ENCODE data around the gene PALM2AKAP2. TPM values are rescaled to one million over a fixed set of nuclear protein-coding genes. Genes with fewer than 3 reads are reported as not detected.

Gene PALM2AKAP2
- total RNA-seq, 2 experiments from 2014 or later: not detected

DNA sequence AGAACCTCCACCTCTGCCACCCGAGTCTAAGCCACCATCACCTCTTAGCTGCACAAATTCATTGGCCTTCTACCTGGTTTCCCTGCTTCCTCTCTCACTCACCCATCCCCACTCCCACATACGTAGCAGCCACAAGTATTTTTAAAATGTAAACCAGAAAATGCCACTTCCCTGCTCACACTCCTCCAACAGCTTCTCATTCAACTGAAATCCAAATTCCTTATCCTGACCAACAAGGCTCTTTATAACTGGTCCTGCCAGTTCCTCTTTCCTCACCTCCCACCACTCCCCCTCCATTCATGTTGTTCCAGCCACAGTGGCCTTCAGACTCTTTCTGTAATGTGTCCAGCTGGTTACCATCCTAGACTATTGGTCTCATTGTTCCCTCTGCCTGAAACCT is 25.0 kb upstream of the PALM2AKAP2 start:
- no peaks in the 10 kb centered on the region for H3K27me3 Mint-ChIP-seq (ENCODE audit: low read depth)
- H3K27ac Mint-ChIP-seq: no peak overlapping the region
- ATAC-seq: no peak
- no peak overlapping the region for H3K4me3 Mint-ChIP-seq
- no peak for DNase-seq
- ChIA-PET POLR2A (no interaction called here), CTCF (interaction anchor here (1.4 kb wide), 1 partner anchor 23 kb away, joined by 3 read pairs; no protein-coding TSS in a partner anchor)
- no peaks in the 10 kb centered on the region for H3K36me3 Mint-ChIP-seq (ENCODE audit: low read depth)
- no peaks in the 10 kb centered on the region for H3K9me3 Mint-ChIP-seq (ENCODE audit: insufficient read depth)
- H3K4me1 Mint-ChIP-seq (ENCODE audit: low read depth): no peaks in the 10 kb centered on the region

DNA sequence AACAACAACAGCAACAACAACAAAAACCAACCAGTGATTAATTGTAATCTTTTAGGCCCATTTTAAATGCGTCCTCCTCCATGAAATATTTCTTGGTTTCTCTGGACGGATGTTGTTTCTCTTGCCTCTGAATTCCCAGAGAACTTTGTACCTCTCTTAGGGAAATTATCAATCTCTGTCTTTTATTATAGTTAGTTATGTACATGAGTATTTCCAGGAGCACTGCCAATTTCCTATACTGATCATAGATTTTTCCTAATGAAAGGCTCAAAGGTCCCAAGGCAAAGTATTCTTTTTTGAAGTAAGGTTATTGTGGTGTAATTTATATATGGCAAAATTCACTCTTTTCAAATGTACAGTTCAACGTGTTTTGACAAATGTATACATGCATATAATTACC is 20.4 kb upstream of the PALM2AKAP2 start:
- ATAC-seq (no peak), DNase-seq (no peak)
- no peaks in the 10 kb centered on the region for H3K36me3 Mint-ChIP-seq (ENCODE audit: low read depth)
- H3K27ac Mint-ChIP-seq: no peak overlapping the region
- H3K9me3 Mint-ChIP-seq (ENCODE audit: insufficient read depth): no peaks in the 10 kb centered on the region
- H3K27me3 Mint-ChIP-seq (ENCODE audit: low read depth): no peaks in the 10 kb centered on the region
- no peak overlapping the region for H3K4me3 Mint-ChIP-seq
- CTCF ChIA-PET: no interaction called here
- no peaks in the 10 kb centered on the region for H3K4me1 Mint-ChIP-seq (ENCODE audit: low read depth)
- POLR2A ChIA-PET: no interaction called here

DNA sequence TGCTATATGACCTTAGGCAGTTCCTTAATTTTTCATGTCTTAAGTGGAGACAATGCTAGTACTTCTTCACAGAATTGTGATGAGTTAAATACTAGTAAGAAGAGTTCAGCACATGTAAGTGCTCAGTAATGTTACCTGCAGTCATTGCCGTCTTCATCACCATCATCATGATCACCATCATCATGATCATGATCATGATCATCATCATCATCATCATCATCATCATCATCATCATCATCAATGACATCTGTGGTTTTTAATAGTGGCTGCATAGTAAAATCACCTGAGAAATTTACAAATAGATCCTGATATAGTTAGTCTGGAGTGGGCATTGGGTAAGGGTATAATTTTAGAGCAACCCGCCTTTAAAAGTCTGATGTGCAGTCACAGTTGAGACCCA is 14.7 kb upstream of the PALM2AKAP2 start:
- Mint-ChIP-seq H3K4me1 (ENCODE audit: low read depth) (no peaks in the 10 kb centered on the region), H3K36me3 (ENCODE audit: low read depth) (no peaks in the 10 kb centered on the region), H3K27ac (no peak overlapping the region), H3K27me3 (ENCODE audit: low read depth) (no peaks in the 10 kb centered on the region), H3K4me3 (no peak overlapping the region), H3K9me3 (ENCODE audit: insufficient read depth) (no peaks in the 10 kb centered on the region)
- DNase-seq: no peak
- ChIA-PET POLR2A (no interaction called here), CTCF (no interaction called here)
- no peak for ATAC-seq

DNA sequence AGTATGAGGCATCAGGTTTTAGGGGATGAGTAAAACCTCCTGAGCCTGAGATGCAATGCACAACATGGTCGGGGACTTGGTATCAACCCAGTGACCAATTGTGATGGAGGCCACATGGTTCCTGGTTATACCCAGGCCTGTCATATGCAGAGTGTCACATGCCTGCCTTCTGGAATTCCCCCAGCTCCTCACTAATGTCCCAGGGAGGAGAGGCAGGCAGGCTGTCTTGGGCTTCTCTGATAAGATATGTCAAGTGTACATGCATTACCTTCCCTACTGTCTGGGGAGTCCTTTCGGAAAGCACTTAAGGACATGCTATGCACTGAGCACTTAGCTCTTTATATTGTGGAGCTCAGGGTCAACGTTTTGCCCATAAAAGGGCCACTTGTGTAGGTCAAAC is 14.2 kb upstream of the PALM2AKAP2 start:
- Mint-ChIP-seq H3K27ac (no peak overlapping the region), H3K4me3 (no peak overlapping the region), H3K27me3 (ENCODE audit: low read depth) (no peaks in the 10 kb centered on the region), H3K36me3 (ENCODE audit: low read depth) (no peaks in the 10 kb centered on the region), H3K9me3 (ENCODE audit: insufficient read depth) (no peaks in the 10 kb centered on the region), H3K4me1 (ENCODE audit: low read depth) (no peaks in the 10 kb centered on the region)
- DNase-seq (no peak), ATAC-seq (no peak)
- POLR2A ChIA-PET: no interaction called here
- CTCF ChIA-PET: no interaction called here

DNA sequence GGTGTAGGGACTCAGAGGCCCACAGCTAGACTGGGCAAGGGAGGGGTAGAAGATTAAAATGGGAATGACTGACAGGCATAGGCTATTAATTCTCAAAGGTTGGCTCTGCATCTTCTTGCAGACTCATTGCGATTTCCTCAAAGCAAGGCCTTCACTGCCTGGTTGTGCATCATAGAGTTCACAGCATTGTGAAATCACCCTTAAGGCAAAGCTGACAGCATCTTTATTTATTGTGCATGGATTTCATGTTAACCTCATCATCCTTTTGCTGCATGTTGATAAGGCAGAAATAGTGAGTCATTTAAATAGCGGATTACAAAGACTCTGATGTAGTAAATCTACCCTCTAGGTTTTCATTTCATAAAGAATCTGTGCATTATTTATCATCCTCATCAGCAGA is 13.6 kb upstream of the PALM2AKAP2 start:
- no peaks in the 10 kb centered on the region for H3K4me1 Mint-ChIP-seq (ENCODE audit: low read depth)
- no peak overlapping the region for H3K27ac Mint-ChIP-seq
- H3K4me3 Mint-ChIP-seq: no peak overlapping the region

DNA sequence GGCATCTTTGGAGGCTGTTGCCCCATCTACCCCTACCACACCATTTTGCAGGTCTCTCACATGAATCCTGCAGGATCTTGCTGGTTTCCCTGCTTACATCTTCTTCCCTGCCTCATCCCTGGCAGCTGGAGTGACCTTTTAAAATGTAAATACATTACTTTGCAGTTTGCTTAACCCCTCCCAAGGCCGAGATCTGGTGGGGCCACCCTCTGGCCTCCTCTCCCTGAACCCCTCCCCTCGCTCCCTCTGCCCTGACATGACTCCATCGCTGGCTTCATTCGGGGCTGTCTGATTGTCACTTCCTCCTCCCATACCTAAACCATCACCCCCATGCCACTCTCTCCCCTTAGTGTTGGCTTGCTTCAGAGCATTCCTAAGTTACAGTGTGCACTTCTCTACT is 12.6 kb upstream of the PALM2AKAP2 start:
- H3K4me1 Mint-ChIP-seq (ENCODE audit: low read depth): no peaks in the 10 kb centered on the region
- ChIA-PET CTCF (no interaction called here), POLR2A (no interaction called here)
- H3K27me3 Mint-ChIP-seq (ENCODE audit: low read depth): no peaks in the 10 kb centered on the region
- H3K27ac Mint-ChIP-seq: no peak overlapping the region
- DNase-seq: no peak
- ATAC-seq: no peak
- H3K36me3 Mint-ChIP-seq (ENCODE audit: low read depth): no peaks in the 10 kb centered on the region
- H3K9me3 Mint-ChIP-seq (ENCODE audit: insufficient read depth): no peaks in the 10 kb centered on the region
- H3K4me3 Mint-ChIP-seq: no peak overlapping the region

More for the DNA sequence above, 13.6 kb upstream of the PALM2AKAP2 start:
- CTCF ChIA-PET: no interaction called here
- H3K9me3 Mint-ChIP-seq (ENCODE audit: insufficient read depth): no peaks in the 10 kb centered on the region
- POLR2A ChIA-PET: no interaction called here
- no peak for ATAC-seq
- H3K27me3 Mint-ChIP-seq (ENCODE audit: low read depth): no peaks in the 10 kb centered on the region
- DNase-seq: no peak
- H3K36me3 Mint-ChIP-seq (ENCODE audit: low read depth): no peaks in the 10 kb centered on the region

DNA sequence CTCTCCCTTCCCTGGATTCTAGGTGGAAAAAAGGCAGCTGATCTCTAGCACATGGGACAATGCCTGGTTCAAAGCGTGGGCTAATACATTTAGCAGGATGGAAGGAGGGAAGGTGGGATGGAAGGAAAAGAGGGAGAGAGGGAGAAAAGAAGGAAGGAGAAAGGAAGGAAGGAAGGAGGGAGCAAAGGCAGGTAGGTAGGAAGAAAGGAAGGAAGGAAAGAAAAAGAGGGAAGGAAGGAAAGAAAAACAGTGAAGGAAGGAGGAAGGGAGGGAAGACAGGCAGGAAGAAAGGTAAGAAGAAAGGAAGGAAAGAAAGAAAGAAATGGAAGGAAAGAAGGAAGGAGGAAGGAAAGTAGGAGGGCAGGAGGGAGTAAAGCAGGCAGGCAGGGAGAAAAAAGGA is 12.2 kb upstream of the PALM2AKAP2 start:
- Mint-ChIP-seq H3K4me1 (ENCODE audit: low read depth) (no peaks in the 10 kb centered on the region), H3K9me3 (ENCODE audit: insufficient read depth) (no peaks in the 10 kb centered on the region), H3K4me3 (no peak overlapping the region), H3K36me3 (ENCODE audit: low read depth) (no peaks in the 10 kb centered on the region), H3K27me3 (ENCODE audit: low read depth) (no peaks in the 10 kb centered on the region), H3K27ac (no peak overlapping the region)
- no peak for ATAC-seq
- no peak for DNase-seq
- CTCF ChIA-PET: no interaction called here
- POLR2A ChIA-PET: no interaction called here

DNA sequence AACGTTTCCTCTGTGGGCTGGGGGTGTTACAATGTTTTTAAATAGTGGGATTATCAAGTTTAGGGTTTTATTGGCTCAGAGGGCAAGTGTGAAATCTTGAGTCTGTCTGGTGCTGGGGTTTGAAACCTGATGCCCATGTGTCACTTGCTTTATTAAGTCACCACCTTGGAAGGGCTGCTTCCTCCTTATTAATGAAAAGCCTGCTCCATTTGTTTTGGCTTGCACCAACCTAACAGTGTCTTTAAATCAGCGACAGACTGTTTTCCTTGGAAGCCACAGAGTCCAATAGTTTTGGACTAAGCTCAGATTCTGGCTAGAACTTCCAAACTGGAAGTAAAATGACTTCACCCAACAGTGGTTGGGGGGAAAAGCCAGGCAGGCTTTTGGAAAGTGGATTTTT is 10.7 kb upstream of the PALM2AKAP2 start:
- ATAC-seq (no peak), DNase-seq (no peak)
- CTCF ChIA-PET: no interaction called here
- no peaks in the 10 kb centered on the region for H3K4me1 Mint-ChIP-seq (ENCODE audit: low read depth)
- no peaks in the 10 kb centered on the region for H3K9me3 Mint-ChIP-seq (ENCODE audit: insufficient read depth)
- H3K4me3 Mint-ChIP-seq: no peak overlapping the region
- no peaks in the 10 kb centered on the region for H3K27me3 Mint-ChIP-seq (ENCODE audit: low read depth)
- POLR2A ChIA-PET: no interaction called here
- H3K36me3 Mint-ChIP-seq (ENCODE audit: low read depth): no peaks in the 10 kb centered on the region
- H3K27ac Mint-ChIP-seq: no peak overlapping the region

DNA sequence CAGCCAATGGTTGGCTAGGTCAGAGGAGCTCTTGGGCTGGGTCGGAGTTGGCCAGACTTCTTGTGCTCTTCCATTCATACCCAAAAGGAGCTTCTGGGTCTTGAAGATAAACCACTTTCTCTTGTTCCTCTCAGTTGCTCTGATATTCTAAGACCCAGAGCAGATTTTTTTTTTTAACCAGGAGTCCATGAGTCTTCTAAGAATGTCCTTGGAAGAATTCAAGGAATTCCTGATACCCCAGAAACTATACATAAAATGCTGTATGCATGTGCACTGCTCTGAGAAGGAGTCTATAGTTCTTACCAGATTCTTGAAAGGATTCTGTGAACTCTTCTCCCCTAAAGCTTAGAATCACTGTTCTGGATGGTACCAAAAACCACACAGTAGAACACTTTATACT is 9.9 kb upstream of the PALM2AKAP2 start:
- Mint-ChIP-seq H3K27ac (no peak overlapping the region), H3K27me3 (ENCODE audit: low read depth) (peaks cover 2% of the 10 kb centered on the region), H3K4me3 (no peak overlapping the region), H3K9me3 (ENCODE audit: insufficient read depth) (no peaks in the 10 kb centered on the region), H3K4me1 (ENCODE audit: low read depth) (no peaks in the 10 kb centered on the region), H3K36me3 (ENCODE audit: low read depth) (no peaks in the 10 kb centered on the region)
- no peak for ATAC-seq
- POLR2A ChIA-PET: interaction anchor here (0.7 kb wide), 1 partner anchor 58 kb away, joined by 4 read pairs; no protein-coding TSS in a partner anchor
- CTCF ChIA-PET: no interaction called here
- no peak for DNase-seq

DNA sequence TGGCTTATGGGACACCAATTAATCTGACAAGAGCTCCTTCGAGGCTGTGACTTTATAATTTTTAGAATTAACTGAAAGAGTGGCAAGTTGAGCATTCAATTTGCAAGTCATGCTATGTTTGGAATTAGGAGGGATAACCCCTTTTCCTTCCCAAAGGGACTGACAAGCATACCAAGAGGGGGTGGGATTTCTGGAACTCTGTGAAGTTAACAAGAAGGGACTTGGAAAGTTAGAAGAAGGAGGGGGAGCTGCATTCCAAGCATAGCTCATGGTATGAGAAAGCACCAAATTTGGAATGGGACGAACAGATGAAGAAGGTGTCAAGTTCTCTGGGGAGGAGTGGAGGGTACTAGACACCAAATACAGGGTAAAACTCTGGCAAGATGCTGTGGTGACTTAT is 8.9 kb upstream of the PALM2AKAP2 start:
- no peaks in the 10 kb centered on the region for H3K9me3 Mint-ChIP-seq (ENCODE audit: insufficient read depth)
- POLR2A ChIA-PET: no interaction called here
- DNase-seq (no peak), ATAC-seq (no peak)
- no peaks in the 10 kb centered on the region for H3K4me1 Mint-ChIP-seq (ENCODE audit: low read depth)
- no peaks in the 10 kb centered on the region for H3K36me3 Mint-ChIP-seq (ENCODE audit: low read depth)
- H3K4me3 Mint-ChIP-seq: no peak overlapping the region
- peaks cover 2% of the 10 kb centered on the region for H3K27me3 Mint-ChIP-seq (ENCODE audit: low read depth)
- CTCF ChIA-PET: no interaction called here
- no peak overlapping the region for H3K27ac Mint-ChIP-seq

DNA sequence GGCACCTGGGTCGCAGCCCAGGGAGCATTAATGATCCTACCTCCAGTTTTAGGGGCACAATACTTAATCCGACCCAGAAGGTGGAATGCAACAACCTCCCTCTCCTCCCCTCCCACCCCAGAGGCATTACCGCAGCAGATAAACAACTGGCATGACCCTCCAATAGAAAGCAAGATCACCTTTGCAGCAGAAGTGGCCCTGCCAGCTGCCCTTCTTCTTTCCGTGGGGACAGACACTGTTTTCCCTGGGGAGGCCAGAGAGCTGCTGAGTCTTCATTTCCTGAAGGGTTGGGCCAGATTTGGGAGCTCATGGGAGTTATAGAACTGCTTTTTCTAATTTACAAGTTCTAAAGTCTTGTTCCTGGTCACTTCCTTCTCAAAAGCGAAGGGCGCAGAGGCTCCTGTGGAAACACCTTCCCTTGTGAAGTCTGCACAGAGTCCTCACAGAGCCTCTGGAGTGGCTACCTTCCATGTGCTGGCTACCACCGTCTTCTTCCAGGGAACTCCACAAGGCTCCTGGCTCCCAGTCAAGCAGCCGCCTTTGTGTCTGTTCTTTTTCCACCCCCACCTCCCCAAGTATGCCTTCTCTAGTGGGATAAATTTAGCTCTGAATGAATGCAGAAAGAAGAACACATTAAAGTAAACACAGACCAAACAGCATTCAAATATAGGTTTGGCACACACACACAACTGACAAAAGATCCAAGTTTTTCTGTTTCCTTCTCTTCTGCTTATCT is 8.0 kb upstream of the PALM2AKAP2 start:
- Mint-ChIP-seq H3K27me3 (ENCODE audit: low read depth) (peaks cover 2% of the 10 kb centered on the region), H3K9me3 (ENCODE audit: insufficient read depth) (no peaks in the 10 kb centered on the region), H3K36me3 (ENCODE audit: low read depth) (no peaks in the 10 kb centered on the region), H3K4me1 (ENCODE audit: low read depth) (no peaks in the 10 kb centered on the region), H3K4me3 (no peak overlapping the region), H3K27ac (no peak overlapping the region)
- CTCF ChIA-PET: interaction anchor here (1.1 kb wide), 1 partner anchor 27 kb away, joined by 3 read pairs; no protein-coding TSS in a partner anchor
- DNase-seq: no peak
- no peak for ATAC-seq
- POLR2A ChIA-PET: no interaction called here

DNA sequence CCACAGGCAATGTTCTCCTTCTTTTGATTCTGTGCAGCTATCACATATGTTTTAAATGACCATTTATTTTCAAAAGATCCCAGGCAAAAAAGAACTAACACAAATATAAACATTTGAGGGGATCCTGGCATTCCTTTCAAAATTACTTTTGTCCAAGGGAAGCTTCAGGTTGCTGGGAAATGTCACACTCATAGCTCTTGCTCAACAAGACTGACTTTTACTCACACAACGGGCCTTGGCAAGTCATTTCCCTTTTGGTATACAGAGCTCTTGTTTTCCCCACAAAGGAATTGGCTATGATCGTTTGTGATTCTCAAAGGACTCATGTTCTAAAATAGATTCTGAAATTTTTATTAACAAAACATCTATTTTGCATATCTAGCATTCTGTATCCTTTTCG is 4.5 kb upstream of the PALM2AKAP2 start:
- no peaks in the 10 kb centered on the region for H3K36me3 Mint-ChIP-seq (ENCODE audit: low read depth)
- H3K4me3 Mint-ChIP-seq: no peak overlapping the region
- peaks cover 18% of the 10 kb centered on the region for H3K27me3 Mint-ChIP-seq (ENCODE audit: low read depth)
- no peak overlapping the region for H3K27ac Mint-ChIP-seq
- H3K4me1 Mint-ChIP-seq (ENCODE audit: low read depth): no peaks in the 10 kb centered on the region
- DNase-seq (no peak), ATAC-seq (no peak)
- ChIA-PET CTCF (no interaction called here), POLR2A (no interaction called here)
- no peaks in the 10 kb centered on the region for H3K9me3 Mint-ChIP-seq (ENCODE audit: insufficient read depth)

DNA sequence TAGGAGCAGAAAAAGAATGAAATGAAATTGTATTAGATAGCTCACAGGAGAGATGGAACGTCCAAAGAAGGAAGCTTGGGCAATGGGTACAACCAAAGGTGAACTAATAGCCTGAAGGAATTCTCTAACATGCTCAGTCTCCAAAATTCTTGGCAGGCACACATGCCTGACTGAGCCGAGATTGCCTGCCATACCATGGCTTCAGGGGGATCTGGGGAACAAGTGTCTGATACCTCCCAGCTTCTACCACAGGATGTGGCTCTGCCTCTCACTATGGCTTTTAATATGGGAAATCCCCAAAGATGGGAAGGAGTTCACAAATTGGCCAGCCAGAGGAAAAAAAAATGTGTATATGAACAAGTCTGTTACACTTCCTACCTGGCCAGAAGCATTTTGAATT is 3.6 kb upstream of the PALM2AKAP2 start:
- POLR2A ChIA-PET: no interaction called here

More for the DNA sequence above, 3.6 kb upstream of the PALM2AKAP2 start:
- Mint-ChIP-seq H3K27me3 (ENCODE audit: low read depth) (peaks cover 21% of the 10 kb centered on the region), H3K36me3 (ENCODE audit: low read depth) (no peaks in the 10 kb centered on the region), H3K4me3 (no peak overlapping the region), H3K4me1 (ENCODE audit: low read depth) (no peaks in the 10 kb centered on the region), H3K27ac (no peak overlapping the region), H3K9me3 (ENCODE audit: insufficient read depth) (no peaks in the 10 kb centered on the region)
- no peak for ATAC-seq
- no peak for DNase-seq
- CTCF ChIA-PET: no interaction called here
